CD4-positive, alpha-beta T cell treated with Interferon alpha-2 for 1 hour (primary cell): ENCODE results near the gene BORA.
"Not testable (repeated sequence)": the region's sequence is repeated elsewhere in the genome, so short reads cannot be mapped to it uniquely, and the experiment has no call there.

Experiments
- DNase-seq, 2 donors: peaks; one replicate each; pipeline ENCODE4 v3.0.0-alpha.2; 2020 to 2022

Gene BORA

GRCh38 chr13:72774019-72774418 lies 46.3 kb downstream of the BORA start:
- no peak for DNase-seq

- DNase-seq = peak; percentile 95 to 97
Measured at GRCh38 chr13:72781451-72782439, 54.0 kb downstream of the BORA start, which contains the start of the genes DIS3 and PIBF1. TSS of gene DIS3 (minus strand) at chr13:72781900. CDS start at chr13:72781832, 68 bp downstream. TSS of gene PIBF1 (plus strand) at chr13:72782133. CDS start at chr13:72783470, 1,337 bp downstream.

- DNase-seq = peak in 1 of 2 donors; percentile 32
Measured at GRCh38 chr13:72782717-72783116, 55.0 kb downstream of the BORA start.

- not testable (repeated sequence) for DNase-seq
Measured at GRCh38 chr13:72784679-72785078, 57.0 kb downstream of the BORA start.

- no peak for DNase-seq
Measured at GRCh38 chr13:72788831-72789230, 61.1 kb downstream of the BORA start.

GRCh38 chr13:72792640-72793039 lies 64.9 kb downstream of the BORA start:
- no peak for DNase-seq

- DNase-seq = no peak
Measured at GRCh38 chr13:72798817-72799216, 71.1 kb downstream of the BORA start.

- DNase-seq = no peak
Measured at GRCh38 chr13:72804301-72804700, 76.6 kb downstream of the BORA start.
